Upper lobe of left lung (tissue), 4 donors: ENCODE measurements around the gene NFS1.

Experiments
- CTCF ChIP-seq, 6 experiments: fragments of 450-650 bp in 4 of 6; fragments of 200-600 bp in 2 of 6; sonication (generic) in 2 of 6; IDR thresholded peaks; one replicate each; pipeline ENCODE4 v1.5.1; 2016 to 2019; ENCODE audit warnings: antibody characterized with exemption in 6 of 6
- POLR2AphosphoS5 ChIP-seq, 2 donors: sonication (generic); formaldehyde crosslinking; IDR thresholded peaks; one replicate each; pipeline ENCODE4 v1.5.1; 2017; ENCODE audit warnings: antibody characterized with exemption in 2 of 2

DNA sequence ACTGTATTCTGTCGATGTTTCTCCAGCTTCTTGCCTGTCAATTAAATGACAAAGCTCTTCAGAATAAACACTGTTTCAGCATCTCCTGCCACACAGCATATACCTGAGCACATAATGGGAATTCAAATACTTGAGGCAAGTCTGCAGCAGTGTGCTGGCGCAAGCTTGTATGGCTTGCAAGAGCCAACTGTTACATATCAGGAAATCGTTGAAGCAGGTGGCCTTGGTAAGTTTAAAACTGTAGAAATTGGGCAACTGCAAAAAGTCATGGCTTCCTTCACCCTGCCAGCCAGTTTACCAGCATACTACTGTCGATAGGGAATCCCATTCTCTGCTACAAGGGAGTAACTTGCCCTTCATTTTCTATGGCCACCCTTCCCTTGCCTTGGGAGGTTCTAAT, 57.4 kb downstream of the NFS1 start:
- no peak for TF ChIP-seq CTCF (IDR thresholded peaks at IDR 0.05)
- no peak for TF ChIP-seq POLR2AphosphoS5 (IDR thresholded peaks at IDR 0.05)
